Mucosa of rectum (tissue), 2 donors: ENCODE data around the gene NKD2.
"Not testable (repeated sequence)": the region's sequence is repeated elsewhere in the genome, so short reads cannot be mapped to it uniquely, and the experiment has no call there.

Source experiments
- H3K27ac ChIP-seq, 2 donors: one replicate each; pipeline ENCODE4 v1.7.0; 2013; ENCODE audit warnings: inconsistent platforms in 2 of 2, low read depth in 2 of 2, low read length in 2 of 2
- H3K27me3 ChIP-seq, 2 donors: one replicate each; pipeline ENCODE4 v1.7.0; 2013; ENCODE audit warnings: low read length in 2 of 2; ENCODE audit not compliant: control insufficient read depth in 2 of 2, insufficient read depth in 2 of 2
- H3K36me3 ChIP-seq, 2 donors: one replicate each; pipeline ENCODE4 v1.7.0; 2013; ENCODE audit warnings: low read length in 2 of 2; ENCODE audit not compliant: control insufficient read depth in 2 of 2, insufficient read depth in 2 of 2
- H3K4me1 ChIP-seq, 2 donors: one replicate each; pipeline ENCODE4 v1.7.0; 2013; ENCODE audit warnings: low read length in 2 of 2, mild to moderate bottlenecking in 1 of 2; ENCODE audit not compliant: control insufficient read depth in 2 of 2, insufficient read depth in 2 of 2
- H3K4me3 ChIP-seq, 2 donors: one replicate each; pipeline ENCODE4 v1.7.0; 2013; ENCODE audit warnings: low read length in 2 of 2
- H3K9ac ChIP-seq, 2 donors: one replicate each; pipeline ENCODE4 v1.7.0; 2013; ENCODE audit warnings: low read length in 2 of 2, low read depth in 1 of 2, mild to moderate bottlenecking in 1 of 2
- H3K9me3 ChIP-seq, 2 donors: one replicate each; pipeline ENCODE4 v1.7.0; 2013; ENCODE audit warnings: low read length in 2 of 2; ENCODE audit not compliant: control insufficient read depth in 2 of 2
- donor health status: healthy.
- donor health status: Normal muscosa, but diverticular disease.

NKD2 gene

GRCh38 chr5:1056611-1057484 lies 48.2 kb downstream of the NKD2 start:
- no peak overlapping the region for H3K9ac ChIP-seq
- H3K27ac ChIP-seq, result no peak overlapping the region
- H3K9me3 ChIP-seq, result no peaks in the 10 kb centered on the region
- H3K27me3 ChIP-seq, result no peaks in the 10 kb centered on the region
- H3K4me3 ChIP-seq, result no peak overlapping the region
- peaks cover 57 to 59% of the 10 kb centered on the region in 2 donors for H3K36me3 ChIP-seq
- H3K4me1 ChIP-seq, result no peaks in the 10 kb centered on the region

DNA sequence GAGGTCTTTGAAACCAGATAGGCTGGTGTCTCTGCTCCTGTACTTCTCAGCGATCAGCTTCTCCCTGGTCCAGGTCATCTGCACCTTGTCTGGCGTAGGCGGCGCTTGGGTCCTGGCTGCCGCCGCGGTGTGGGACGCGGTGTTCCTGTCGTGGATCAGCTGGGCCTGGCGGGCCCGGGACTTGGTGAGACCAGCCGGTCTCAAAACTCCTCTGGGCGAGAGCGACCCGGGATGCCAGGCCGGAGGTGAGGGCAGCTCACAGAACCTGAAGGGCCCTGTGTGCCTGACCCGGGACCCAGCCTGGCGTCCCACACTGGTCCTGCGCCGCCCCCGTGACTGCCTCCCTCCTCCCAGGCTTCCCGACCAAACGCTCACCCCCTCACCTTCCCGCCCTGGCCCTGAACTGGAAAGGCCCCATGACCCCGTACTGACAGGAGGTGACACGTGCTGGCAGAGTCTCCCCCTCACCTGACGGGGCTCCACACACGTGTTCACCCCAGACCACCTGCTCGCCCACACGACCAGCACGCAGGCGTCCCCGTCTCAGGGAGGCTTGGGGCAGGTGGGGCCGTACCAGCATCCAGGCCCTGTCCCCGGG lies 49.0 kb downstream of the NKD2 start:
- Histone ChIP-seq H3K4me3 (no peak overlapping the region), H3K9me3 (no peaks in the 10 kb centered on the region), H3K4me1 (no peaks in the 10 kb centered on the region), H3K36me3 (peaks cover 50 to 55% of the 10 kb centered on the region in 2 donors), H3K9ac (no peak overlapping the region), H3K27ac (no peak overlapping the region), H3K27me3 (no peaks in the 10 kb centered on the region)

- H3K4me3 ChIP-seq, result no peak overlapping the region
- H3K4me1 ChIP-seq, result no peaks in the 10 kb centered on the region
- H3K9me3 ChIP-seq, result no peaks in the 10 kb centered on the region
- peaks cover 52 to 55% of the 10 kb centered on the region in 2 donors for H3K36me3 ChIP-seq
- H3K27ac ChIP-seq, result no peak overlapping the region
- H3K27me3 ChIP-seq, result no peaks in the 10 kb centered on the region
- H3K9ac ChIP-seq, result no peak overlapping the region
Measured at GRCh38 chr5:1058083-1058945, 49.7 kb downstream of the NKD2 start.

DNA sequence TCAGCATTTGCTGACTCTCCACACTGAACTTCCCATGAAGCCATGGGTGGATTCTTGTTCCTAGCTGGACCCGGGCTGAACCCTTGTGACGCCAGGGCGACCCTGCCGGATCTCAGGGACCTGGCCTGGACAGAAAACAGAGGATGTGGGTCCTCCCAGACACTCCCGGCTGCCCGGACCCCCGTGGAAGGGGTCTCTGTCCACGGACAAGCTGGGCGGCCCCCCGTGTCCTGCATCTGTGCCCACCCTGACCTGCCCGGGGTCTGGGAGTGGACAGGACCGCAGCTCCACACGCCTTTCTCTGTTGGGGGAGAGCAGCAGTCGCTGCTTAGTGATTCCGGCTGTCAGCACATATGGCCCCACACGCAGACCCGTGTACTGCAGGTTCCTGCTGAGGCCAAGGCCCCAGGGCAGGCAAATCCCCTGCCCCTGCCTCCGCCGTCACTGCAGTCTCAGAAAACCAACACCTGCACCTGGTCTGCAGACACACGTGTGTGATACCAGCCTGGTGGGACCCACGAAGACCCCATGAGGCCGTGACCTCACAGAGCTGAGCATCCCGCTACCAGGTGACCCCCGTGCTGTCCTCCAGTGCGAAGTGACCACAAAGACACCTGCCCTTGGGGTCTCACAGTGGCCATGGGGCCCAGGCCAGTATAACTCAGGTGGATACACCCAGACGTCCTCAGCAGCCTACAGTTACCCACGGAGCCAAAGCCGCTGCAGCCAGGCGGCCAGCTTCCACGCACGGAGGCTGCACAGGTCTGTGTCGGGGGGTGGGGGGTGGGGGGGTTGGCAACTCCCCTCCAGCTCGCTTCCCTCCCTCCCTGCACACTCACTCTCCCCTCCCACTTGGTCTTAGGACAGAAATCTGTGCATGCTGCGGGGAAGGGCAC lies 50.6 kb downstream of the NKD2 start:
- no peaks in the 10 kb centered on the region for H3K27me3 ChIP-seq
- H3K9ac ChIP-seq, result no peak overlapping the region
- H3K9me3 ChIP-seq, result no peaks in the 10 kb centered on the region
- peaks cover 55 to 58% of the 10 kb centered on the region in 2 donors for H3K36me3 ChIP-seq
- no peaks in the 10 kb centered on the region for H3K4me1 ChIP-seq
- H3K27ac ChIP-seq, result no peak overlapping the region
- H3K4me3 ChIP-seq, result no peak overlapping the region

DNA sequence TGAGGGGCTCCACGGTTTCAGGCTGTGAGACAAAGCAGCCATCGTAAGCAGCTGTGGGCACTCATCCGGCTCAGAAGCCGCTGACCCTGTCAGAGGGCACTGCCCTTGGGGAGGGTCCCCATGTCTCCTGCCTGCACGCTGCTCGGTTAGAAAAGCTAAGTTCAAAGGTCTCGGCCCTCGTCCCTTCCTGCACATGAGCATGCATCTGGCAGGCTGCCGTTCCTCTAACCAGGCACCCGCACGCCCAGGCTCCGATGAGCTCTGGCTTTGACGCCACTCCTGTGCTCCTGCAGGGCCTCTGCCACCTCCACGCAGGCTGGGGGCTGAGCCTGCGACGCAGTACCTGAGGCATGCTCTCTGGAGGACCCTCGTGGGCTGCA lies 51.3 kb downstream of the NKD2 start:
- peaks cover 55 to 61% of the 10 kb centered on the region in 2 donors for H3K36me3 ChIP-seq

DNA sequence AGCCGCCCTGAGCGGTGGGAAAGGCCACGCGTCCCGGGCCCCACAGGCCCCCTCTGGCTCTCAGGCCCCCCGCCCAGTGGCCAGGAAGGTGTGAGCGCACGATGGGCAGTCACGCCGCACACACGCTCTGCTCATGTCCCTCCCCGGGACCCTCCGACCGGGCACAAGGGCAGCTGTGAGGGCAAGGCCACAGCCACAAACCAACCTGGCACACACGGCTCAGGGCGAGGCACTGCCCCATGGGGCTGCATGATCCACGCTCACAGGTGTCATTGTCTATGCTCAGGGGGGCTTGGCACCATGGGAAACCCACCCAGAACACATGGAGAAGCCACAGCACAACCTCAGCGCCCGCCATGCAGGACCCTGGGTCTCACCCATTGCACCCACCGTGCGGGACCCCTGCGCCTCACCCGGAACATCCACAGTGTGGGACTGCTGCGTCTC lies 52.0 kb downstream of the NKD2 start:
- Histone ChIP-seq H3K9me3 (no peaks in the 10 kb centered on the region), H3K9ac (no peak overlapping the region), H3K4me3 (no peak overlapping the region), H3K27me3 (no peaks in the 10 kb centered on the region), H3K36me3 (peaks cover 56 to 62% of the 10 kb centered on the region in 2 donors), H3K4me1 (no peaks in the 10 kb centered on the region), H3K27ac (no peak overlapping the region)

More for the DNA sequence above, 51.3 kb downstream of the NKD2 start:
- Histone ChIP-seq H3K27ac (no peak overlapping the region), H3K9ac (no peak overlapping the region), H3K4me3 (no peak overlapping the region), H3K4me1 (no peaks in the 10 kb centered on the region), H3K9me3 (no peaks in the 10 kb centered on the region), H3K27me3 (no peaks in the 10 kb centered on the region)

- peaks cover 50 to 60% of the 10 kb centered on the region in 2 donors for H3K36me3 ChIP-seq
- H3K27ac ChIP-seq, H3K4me3 ChIP-seq, H3K27me3 ChIP-seq, H3K9me3 ChIP-seq, H3K9ac ChIP-seq, H3K4me1 ChIP-seq: not testable (repeated sequence)
Measured at GRCh38 chr5:1061292-1061691, 52.7 kb downstream of the NKD2 start.

DNA sequence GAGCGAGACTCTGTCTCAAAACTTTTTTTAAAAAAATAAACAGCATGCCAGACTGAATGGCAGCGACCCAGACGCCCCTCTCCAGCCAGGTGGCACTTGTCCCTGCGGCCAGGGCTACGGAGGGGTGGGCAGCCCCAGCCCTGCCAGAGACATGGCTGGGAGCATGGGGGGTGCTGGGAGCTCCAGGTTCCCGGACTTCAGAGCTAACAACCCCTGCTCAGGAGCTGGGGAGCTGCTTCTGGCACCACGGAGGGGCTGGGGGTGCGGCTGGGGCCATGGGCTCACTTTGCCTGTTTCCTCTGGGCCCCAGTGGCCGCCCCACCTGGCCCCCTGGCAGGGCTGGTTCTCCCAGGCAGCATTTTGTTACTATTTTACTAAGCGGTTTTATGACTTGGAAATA lies 53.3 kb downstream of the NKD2 start:
- no peaks in the 10 kb centered on the region for H3K4me1 ChIP-seq
- H3K27ac ChIP-seq, result no peak overlapping the region
- no peak overlapping the region for H3K9ac ChIP-seq
- no peak overlapping the region for H3K4me3 ChIP-seq
- no peaks in the 10 kb centered on the region for H3K9me3 ChIP-seq
- no peaks in the 10 kb centered on the region for H3K27me3 ChIP-seq
- H3K36me3 ChIP-seq, result peaks cover 52 to 54% of the 10 kb centered on the region in 2 donors

DNA sequence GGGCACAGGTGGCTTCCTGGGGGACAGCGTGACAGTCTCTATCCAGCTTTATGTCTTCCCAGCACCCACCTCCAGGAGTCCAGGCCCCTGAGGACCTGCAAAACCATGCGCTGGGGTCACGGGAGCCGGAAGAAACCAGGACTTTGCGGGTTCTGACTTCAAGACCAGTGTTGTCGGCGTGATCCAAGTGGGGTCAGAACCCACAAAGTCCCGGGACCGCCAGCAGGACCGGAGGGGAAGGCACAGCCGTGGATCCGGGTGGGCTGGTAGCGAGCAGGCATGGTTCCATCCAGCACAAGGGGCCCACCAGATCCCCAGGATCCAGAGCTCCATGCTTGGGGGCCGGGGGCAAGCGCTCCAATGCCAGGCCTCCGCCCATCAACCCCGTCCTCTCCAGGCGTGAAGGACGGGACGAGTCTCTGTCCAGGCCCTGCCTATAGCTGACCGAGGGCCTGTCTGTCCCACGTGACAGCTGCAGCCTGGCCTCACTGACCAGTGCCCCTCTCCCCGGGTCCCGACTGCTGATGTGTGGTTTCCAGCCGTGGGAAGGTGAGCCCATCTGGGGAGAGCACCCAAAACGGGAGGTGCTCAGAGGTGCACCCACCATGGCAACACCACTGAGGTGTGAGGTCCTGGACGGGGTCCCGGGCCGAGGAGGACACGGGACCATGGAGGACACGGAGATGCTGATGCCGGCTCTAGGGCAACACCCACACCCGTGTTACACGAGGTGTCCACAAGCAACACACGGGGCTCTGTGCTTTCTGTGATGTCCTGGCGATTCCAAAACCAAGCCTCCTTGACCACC lies 54.4 kb downstream of the NKD2 start:
- Histone ChIP-seq H3K27me3 (no peaks in the 10 kb centered on the region), H3K4me3 (no peak overlapping the region), H3K9me3 (no peaks in the 10 kb centered on the region), H3K27ac (no peak overlapping the region), H3K4me1 (no peaks in the 10 kb centered on the region), H3K9ac (no peak overlapping the region), H3K36me3 (peaks cover 44 to 56% of the 10 kb centered on the region in 2 donors)
